SU-DHL-6 (cell line): ENCODE results near the gene IRX4.

Experiments
- H2AFZ ChIP-seq: fragments of 200-600 bp; sonication (generic); 2 replicates; pipeline ENCODE4 v1.6.1; 2014; ENCODE audit warnings: low read depth, mild to moderate bottlenecking, moderate library complexity, mixed read lengths, antibody characterized with exemption, low read length; ENCODE audit not compliant: severe bottlenecking
- H3F3A ChIP-seq: fragments of 200-600 bp; shearing (Covaris generic); 2 replicates; pipeline ENCODE4 v1.6.0; 2016; ENCODE audit warnings: antibody characterized with exemption, mild to moderate bottlenecking; ENCODE audit not compliant: insufficient read depth
- H3K27ac ChIP-seq: fragments of 200-600 bp; sonication (generic); 2 replicates; pipeline ENCODE4 v1.5.1; 2016; ENCODE audit warnings: low read depth, mild to moderate bottlenecking, low read length, moderate library complexity, mixed read lengths
- H3K27me3 ChIP-seq: fragments of 200-600 bp; sonication (generic), shearing (Covaris generic); 2 replicates; pipeline ENCODE4 v1.6.0; 2014; ENCODE audit warnings: mild to moderate bottlenecking, low read length
- H3K36me3 ChIP-seq: fragments of 200-600 bp; sonication (generic); 2 replicates; pipeline ENCODE4 v1.6.1; 2014; ENCODE audit warnings: mild to moderate bottlenecking, low read length, mixed read lengths
- H3K4me2 ChIP-seq: fragments of 300-600, 200-600 bp; shearing (Covaris generic), sonication (generic); 2 replicates; pipeline ENCODE4 v1.6.0; 2014; ENCODE audit warnings: low read length, low read depth, mild to moderate bottlenecking; ENCODE audit not compliant: poor library complexity, severe bottlenecking
- H3K4me3 ChIP-seq: fragments of 200-600 bp; sonication (generic); 2 replicates; pipeline ENCODE4 v1.5.1; 2014; ENCODE audit warnings: antibody characterized with exemption, low read length, mild to moderate bottlenecking, mixed read lengths; ENCODE audit not compliant: insufficient read depth, poor library complexity, severe bottlenecking
- H3K79me2 ChIP-seq: fragments of 200-600 bp; sonication (generic); 2 replicates; pipeline ENCODE4 v1.6.1; 2014; ENCODE audit warnings: mild to moderate bottlenecking, low read length, moderate library complexity; ENCODE audit not compliant: insufficient read depth
- H3K9ac ChIP-seq: fragments of 200-600 bp; sonication (generic); 2 replicates; pipeline ENCODE4 v1.7.0; 2014; ENCODE audit warnings: mild to moderate bottlenecking, low read length
- H3K9me2 ChIP-seq: fragments of 200-600 bp; sonication (generic); replicated peaks from 2 replicates; pipeline ENCODE4 v1.6.1; 2014; ENCODE audit warnings: low read length; ENCODE audit not compliant: insufficient read depth
- H3K9me3 ChIP-seq: fragments of 200-600 bp; sonication (generic); 2 replicates; pipeline ENCODE4 v1.6.1; 2014; ENCODE audit warnings: low read length, mixed read lengths; ENCODE audit not compliant: insufficient read depth
- H4K20me1 ChIP-seq: fragments of 200-600 bp; sonication (generic); 2 replicates; pipeline ENCODE4 v1.6.1; 2014; ENCODE audit warnings: low read depth, mild to moderate bottlenecking, antibody characterized with exemption, low read length, moderate library complexity, mixed read lengths
- EZH2phosphoT487 ChIP-seq: fragments of 200-600 bp; sonication (generic), shearing (Covaris generic); conservative IDR thresholded peaks from 2 replicates; pipeline ENCODE4 v1.6.1; 2018; ENCODE audit warnings: mild to moderate bottlenecking, antibody characterized with exemption, low read length, moderate library complexity, mixed read lengths
- TF ChIP-seq, protein P1 (sequence below): fragments of 200-600 bp; sonication (generic); IDR thresholded peaks from one replicate; pipeline ENCODE4 v1.5.1; 2017; ENCODE audit warnings: antibody characterized with exemption, mild to moderate bottlenecking, low read length, moderate library complexity; ENCODE audit not compliant: insufficient read depth, poor library complexity, severe bottlenecking

The IRX4 gene

DNA sequence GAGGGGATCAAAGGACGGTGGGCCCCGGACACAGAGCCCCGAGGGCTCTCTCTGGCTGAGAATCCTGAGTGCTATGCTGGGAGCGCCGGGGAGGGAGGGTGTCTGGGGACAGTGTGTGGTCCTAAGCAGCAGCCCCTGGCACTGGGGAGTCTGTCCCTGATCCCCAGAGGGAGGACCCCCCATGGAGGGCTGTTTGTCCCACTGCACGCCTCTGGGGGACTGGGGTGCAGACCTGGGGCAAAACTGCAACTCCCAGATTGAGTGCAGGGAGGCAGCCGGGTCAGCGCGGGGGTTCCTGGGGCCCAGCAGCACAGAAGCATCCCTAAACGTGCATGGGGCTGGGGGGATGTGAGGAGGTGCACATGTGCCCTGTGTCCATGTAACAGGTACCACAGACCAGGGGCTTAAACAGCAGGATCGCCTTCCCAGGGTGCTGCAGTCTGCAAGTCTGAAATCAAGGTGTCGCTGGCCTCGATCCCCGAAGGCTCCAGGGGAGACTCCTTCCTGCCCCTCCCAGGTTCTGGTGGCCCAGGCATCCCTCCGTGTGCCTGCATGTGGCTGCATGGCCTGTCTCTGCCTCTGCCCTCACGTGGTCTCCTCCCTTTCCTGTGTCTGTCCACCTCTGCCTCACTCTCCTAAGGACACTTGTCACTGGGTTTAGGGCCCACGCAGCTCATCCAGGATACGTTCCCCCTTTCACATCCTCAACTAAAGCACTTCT lies 35.9 kb upstream of the IRX4 start:
- H3F3A ChIP-seq = no peaks in the 10 kb centered on the region
- H3K4me2 ChIP-seq = no peak overlapping the region
- H3K4me3 ChIP-seq = no peak overlapping the region
- H3K9ac ChIP-seq = no peak overlapping the region
- no peaks in the 10 kb centered on the region for H3K79me2 ChIP-seq
- H3K9me2 ChIP-seq = no peaks in the 10 kb centered on the region
- H4K20me1 ChIP-seq = no peaks in the 10 kb centered on the region
- H2AFZ ChIP-seq = no peak overlapping the region
- TF ChIP-seq EZH2phosphoT487 = no peak
- TF ChIP-seq, protein P1, sequence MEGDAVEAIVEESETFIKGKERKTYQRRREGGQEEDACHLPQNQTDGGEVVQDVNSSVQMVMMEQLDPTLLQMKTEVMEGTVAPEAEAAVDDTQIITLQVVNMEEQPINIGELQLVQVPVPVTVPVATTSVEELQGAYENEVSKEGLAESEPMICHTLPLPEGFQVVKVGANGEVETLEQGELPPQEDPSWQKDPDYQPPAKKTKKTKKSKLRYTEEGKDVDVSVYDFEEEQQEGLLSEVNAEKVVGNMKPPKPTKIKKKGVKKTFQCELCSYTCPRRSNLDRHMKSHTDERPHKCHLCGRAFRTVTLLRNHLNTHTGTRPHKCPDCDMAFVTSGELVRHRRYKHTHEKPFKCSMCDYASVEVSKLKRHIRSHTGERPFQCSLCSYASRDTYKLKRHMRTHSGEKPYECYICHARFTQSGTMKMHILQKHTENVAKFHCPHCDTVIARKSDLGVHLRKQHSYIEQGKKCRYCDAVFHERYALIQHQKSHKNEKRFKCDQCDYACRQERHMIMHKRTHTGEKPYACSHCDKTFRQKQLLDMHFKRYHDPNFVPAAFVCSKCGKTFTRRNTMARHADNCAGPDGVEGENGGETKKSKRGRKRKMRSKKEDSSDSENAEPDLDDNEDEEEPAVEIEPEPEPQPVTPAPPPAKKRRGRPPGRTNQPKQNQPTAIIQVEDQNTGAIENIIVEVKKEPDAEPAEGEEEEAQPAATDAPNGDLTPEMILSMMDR = no peak
- H3K27me3 ChIP-seq = no peaks in the 10 kb centered on the region
- no peak overlapping the region for H3K27ac ChIP-seq
- H3K36me3 ChIP-seq = no peaks in the 10 kb centered on the region
- H3K9me3 ChIP-seq = no peaks in the 10 kb centered on the region

DNA sequence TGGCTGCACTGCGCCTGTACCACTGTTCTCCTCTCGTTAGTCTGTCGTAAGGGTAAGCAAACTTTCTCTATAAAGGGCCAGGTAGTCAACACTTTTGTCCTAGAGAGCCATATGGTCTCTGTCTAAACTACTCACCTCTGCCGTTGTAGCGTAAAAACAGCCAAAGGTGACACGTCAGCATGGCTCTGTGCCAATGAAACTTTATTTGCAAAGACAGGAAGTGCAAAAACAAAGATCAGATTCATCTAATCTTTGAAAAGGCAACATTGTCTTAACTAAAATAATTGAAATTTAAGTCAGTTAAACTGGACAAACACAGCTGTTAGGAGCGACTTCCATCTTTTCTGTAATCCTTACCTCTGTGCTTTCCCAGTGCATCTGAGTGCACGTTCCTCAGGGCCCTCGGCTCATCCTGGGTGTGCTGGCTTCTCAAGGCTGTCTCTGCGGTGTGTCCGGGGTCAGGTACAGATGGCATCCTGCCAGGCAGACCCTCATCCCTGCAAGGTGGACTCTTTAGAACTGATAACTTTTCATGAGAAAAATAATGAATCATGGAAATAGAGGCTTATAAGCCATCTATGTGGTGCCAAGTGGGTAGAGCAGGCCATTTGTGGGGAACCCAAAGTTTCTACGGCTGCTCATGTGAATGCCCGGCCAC lies 35.2 kb upstream of the IRX4 start:
- H3K9ac ChIP-seq = no peak overlapping the region
- no peaks in the 10 kb centered on the region for H3K36me3 ChIP-seq
- H3K9me2 ChIP-seq = no peaks in the 10 kb centered on the region
- TF ChIP-seq, protein P1 = no peak
- no peak for TF ChIP-seq EZH2phosphoT487
- H2AFZ ChIP-seq = no peak overlapping the region
- H3K9me3 ChIP-seq = no peaks in the 10 kb centered on the region
- H3K79me2 ChIP-seq = no peaks in the 10 kb centered on the region
- H3K27ac ChIP-seq = no peak overlapping the region
- no peak overlapping the region for H3K4me2 ChIP-seq
- H3K27me3 ChIP-seq = no peaks in the 10 kb centered on the region
- H3K4me3 ChIP-seq = no peak overlapping the region
- H4K20me1 ChIP-seq = no peaks in the 10 kb centered on the region
- no peaks in the 10 kb centered on the region for H3F3A ChIP-seq

- H3K9me3 ChIP-seq = no peaks in the 10 kb centered on the region
- H3F3A ChIP-seq = no peaks in the 10 kb centered on the region
- no peaks in the 10 kb centered on the region for H3K9me2 ChIP-seq
- H3K4me3 ChIP-seq = no peak overlapping the region
- H3K9ac ChIP-seq = no peak overlapping the region
- H3K4me2 ChIP-seq = no peak overlapping the region
- no peaks in the 10 kb centered on the region for H3K36me3 ChIP-seq
- no peaks in the 10 kb centered on the region for H4K20me1 ChIP-seq
- no peak overlapping the region for H3K27ac ChIP-seq
- TF ChIP-seq EZH2phosphoT487 = no peak
- TF ChIP-seq, protein P1 = no peak
- H2AFZ ChIP-seq = no peak overlapping the region
- H3K79me2 ChIP-seq = no peaks in the 10 kb centered on the region
- no peaks in the 10 kb centered on the region for H3K27me3 ChIP-seq
These were observed 33.6 kb upstream of the IRX4 start for GRCh38 chr5:1916041-1917001.
